ENCODE results near the gene TMEM184A. TPM values are rescaled to one million over a fixed set of nuclear protein-coding genes. Genes with fewer than 3 reads are reported as not detected.
A peak's percentile ranks its signal among the peaks of the same experiment; 100 is the strongest.

The TMEM184A gene
- total and polyA plus RNA-seq, 2 of the 13 experiments (the other 11 are each of a cell fraction or from before 2014, with no cell fraction given): 9.5 to 20.4 TPM

DNA sequence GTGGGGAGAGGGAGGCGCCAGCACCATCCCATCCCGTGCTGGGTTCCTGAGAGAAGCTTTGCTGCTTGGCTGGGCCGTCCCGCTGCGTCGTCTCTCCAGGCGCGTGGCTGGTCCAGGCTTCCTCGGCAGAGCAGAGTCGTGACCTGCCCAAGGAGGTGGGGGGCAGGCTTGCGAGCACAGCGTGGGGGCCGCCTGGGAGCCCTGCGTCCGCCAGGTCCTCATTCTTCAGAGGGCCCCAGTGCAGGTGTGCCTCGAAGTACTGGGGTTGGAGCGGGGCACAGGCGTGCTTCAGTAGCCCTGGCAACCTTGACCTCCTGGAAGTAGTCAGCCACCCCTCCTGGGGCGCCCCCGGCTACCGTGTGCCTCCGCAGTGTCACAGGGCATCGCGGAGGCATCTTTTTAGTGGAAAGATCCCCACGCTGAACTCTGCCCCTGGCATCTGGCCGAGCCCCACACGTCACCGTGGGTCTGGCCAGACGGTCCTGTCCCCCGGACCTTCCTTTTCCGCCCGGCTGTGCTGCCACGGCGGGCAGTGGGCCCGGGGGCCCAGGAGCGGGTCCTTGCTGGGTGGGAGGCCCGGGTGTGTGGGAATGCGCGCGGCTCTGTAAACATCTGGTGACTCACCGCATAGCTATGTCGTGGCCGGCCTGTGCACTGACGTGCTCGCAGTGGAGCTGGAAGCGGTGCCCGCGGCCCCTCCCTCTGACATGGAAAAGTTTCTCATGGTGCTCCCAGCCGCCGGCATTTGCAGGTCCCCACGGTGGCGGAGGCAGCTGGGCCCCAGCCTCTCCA, 19.1 kb downstream of the TMEM184A start (continued):
- peak; percentile 64; the same call in 1 of the 2 replicates for TF ChIP-seq SMAD3 (CRISPR knock-in tag; IDR thresholded peaks at IDR 0.05)
- no peak for TF ChIP-seq POLR2AphosphoS2 (IDR thresholded peaks at IDR 0.05; ENCODE audit: low read depth, low read length)
- no peak for TF ChIP-seq ZNF20 (CRISPR knock-in tag; IDR thresholded peaks at IDR 0.05)
- 0 out of 2 replicates have a peak, but pooled peaks have one; percentile 47 for TF ChIP-seq ZNF879 (CRISPR knock-in tag; IDR thresholded peaks at IDR 0.05)
- TF ChIP-seq TARDBP (CRISPR knock-in tag; IDR thresholded peaks at IDR 0.05): peak; percentile 71; the same call in 1 of the 2 replicates
- no peak for TF ChIP-seq ZNF207 (IDR thresholded peaks at IDR 0.05; ENCODE audit: borderline replicate concordance)
- TF ChIP-seq ZNF143 (CRISPR knock-in tag; IDR thresholded peaks at IDR 0.05): no peak
- TF ChIP-seq, protein P1, sequence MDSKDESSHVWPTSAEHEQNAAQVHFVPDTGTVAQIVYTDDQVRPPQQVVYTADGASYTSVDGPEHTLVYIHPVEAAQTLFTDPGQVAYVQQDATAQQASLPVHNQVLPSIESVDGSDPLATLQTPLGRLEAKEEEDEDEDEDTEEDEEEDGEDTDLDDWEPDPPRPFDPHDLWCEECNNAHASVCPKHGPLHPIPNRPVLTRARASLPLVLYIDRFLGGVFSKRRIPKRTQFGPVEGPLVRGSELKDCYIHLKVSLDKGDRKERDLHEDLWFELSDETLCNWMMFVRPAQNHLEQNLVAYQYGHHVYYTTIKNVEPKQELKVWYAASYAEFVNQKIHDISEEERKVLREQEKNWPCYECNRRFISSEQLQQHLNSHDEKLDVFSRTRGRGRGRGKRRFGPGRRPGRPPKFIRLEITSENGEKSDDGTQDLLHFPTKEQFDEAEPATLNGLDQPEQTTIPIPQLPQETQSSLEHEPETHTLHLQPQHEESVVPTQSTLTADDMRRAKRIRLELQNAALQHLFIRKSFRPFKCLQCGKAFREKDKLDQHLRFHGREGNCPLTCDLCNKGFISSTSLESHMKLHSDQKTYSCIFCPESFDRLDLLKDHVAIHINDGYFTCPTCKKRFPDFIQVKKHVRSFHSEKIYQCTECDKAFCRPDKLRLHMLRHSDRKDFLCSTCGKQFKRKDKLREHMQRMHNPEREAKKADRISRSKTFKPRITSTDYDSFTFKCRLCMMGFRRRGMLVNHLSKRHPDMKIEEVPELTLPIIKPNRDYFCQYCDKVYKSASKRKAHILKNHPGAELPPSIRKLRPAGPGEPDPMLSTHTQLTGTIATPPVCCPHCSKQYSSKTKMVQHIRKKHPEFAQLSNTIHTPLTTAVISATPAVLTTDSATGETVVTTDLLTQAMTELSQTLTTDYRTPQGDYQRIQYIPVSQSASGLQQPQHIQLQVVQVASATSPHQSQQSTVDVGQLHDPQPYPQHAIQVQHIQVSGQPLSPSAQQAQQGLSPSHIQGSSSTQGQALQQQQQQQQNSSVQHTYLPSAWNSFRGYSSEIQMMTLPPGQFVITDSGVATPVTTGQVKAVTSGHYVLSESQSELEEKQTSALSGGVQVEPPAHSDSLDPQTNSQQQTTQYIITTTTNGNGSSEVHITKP (CRISPR knock-in tag; IDR thresholded peaks at IDR 0.05; ENCODE audit: low read depth): 0 out of 2 replicates have a peak, but pooled peaks have one; percentile 44
- TF ChIP-seq MXI1 (IDR thresholded peaks at IDR 0.05; ENCODE audit: borderline replicate concordance, low read depth, low read length): no peak; the same call in 2 of the 3 replicates
- TF ChIP-seq, protein P2, sequence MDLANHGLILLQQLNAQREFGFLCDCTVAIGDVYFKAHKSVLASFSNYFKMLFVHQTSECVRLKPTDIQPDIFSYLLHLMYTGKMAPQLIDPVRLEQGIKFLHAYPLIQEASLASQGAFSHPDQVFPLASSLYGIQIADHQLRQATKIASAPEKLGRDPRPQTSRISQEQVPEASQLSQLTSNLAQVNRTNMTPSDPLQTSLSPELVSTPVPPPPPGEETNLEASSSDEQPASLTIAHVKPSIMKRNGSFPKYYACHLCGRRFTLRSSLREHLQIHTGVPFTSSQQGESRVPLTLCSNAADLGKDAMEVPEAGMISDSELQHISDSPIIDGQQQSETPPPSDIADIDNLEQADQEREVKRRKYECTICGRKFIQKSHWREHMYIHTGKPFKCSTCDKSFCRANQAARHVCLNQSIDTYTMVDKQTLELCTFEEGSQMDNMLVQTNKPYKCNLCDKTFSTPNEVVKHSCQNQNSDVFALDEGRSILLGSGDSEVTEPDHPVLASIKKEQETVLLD (CRISPR knock-in tag; IDR thresholded peaks at IDR 0.05; ENCODE audit: low read depth): no peak
- no peak for TF ChIP-seq MZF1 (CRISPR knock-in tag; IDR thresholded peaks at IDR 0.05; ENCODE audit: borderline replicate concordance)
- TF ChIP-seq ZNF350 (CRISPR knock-in tag; IDR thresholded peaks at IDR 0.05; ENCODE audit: borderline replicate concordance, low read depth): peak; percentile 98
- TF ChIP-seq SP5 (CRISPR knock-in tag; IDR thresholded peaks at IDR 0.05; ENCODE audit: borderline replicate concordance, low read depth): peak; percentile 61
- no peak for TF ChIP-seq HMG20B (CRISPR knock-in tag; conservative IDR thresholded peaks at IDR 0.05)
- peak; percentile 81; the same call in 1 of the 2 replicates for TF ChIP-seq ZNF891 (CRISPR knock-in tag; IDR thresholded peaks at IDR 0.05)
- TF ChIP-seq RFX1 (IDR thresholded peaks at IDR 0.05): peak; percentile 72; the same call in 1 of the 2 replicates
- TF ChIP-seq, protein P3, sequence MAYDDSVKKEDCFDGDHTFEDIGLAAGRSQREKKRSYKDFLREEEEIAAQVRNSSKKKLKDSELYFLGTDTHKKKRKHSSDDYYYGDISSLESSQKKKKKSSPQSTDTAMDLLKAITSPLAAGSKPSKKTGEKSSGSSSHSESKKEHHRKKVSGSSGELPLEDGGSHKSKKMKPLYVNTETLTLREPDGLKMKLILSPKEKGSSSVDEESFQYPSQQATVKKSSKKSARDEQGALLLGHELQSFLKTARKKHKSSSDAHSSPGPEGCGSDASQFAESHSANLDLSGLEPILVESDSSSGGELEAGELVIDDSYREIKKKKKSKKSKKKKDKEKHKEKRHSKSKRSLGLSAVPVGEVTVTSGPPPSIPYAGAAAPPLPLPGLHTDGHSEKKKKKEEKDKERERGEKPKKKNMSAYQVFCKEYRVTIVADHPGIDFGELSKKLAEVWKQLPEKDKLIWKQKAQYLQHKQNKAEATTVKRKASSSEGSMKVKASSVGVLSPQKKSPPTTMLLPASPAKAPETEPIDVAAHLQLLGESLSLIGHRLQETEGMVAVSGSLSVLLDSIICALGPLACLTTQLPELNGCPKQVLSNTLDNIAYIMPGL (CRISPR knock-in tag; IDR thresholded peaks at IDR 0.05; ENCODE audit: borderline replicate concordance in 1 of 2, low read depth in 1 of 2): peak in 1 of 2 experiments; percentile 39; a peak in 1 of 4 replicates
- peak; percentile 56; the same call in 1 of the 2 replicates for TF ChIP-seq ZSCAN25 (CRISPR knock-in tag; IDR thresholded peaks at IDR 0.05)
- TF ChIP-seq, protein P4, sequence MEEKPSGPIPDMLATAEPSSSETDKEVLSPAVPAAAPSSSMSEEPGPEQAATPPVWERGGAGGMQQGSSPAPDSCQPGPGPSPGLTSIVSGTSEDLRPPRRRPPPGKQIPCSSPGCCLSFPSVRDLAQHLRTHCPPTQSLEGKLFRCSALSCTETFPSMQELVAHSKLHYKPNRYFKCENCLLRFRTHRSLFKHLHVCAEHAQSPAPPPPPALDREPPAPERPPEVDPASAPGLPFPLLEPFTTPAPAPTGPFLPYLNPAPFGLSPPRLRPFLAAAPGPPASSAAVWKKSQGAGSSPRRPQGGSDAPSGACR (CRISPR knock-in tag; IDR thresholded peaks at IDR 0.05): peak; percentile 82; the same call in 1 of the 2 replicates
- TF ChIP-seq ZNF329 (CRISPR knock-in tag; IDR thresholded peaks at IDR 0.05; ENCODE audit: low read depth): peak; percentile 66; the same call in 1 of the 2 replicates

Measured in HepG2 (cell line).